K562 (cell line): ENCODE results near the gene SYNM. TPM values are rescaled to one million over a fixed set of nuclear protein-coding genes. Genes with fewer than 3 reads are reported as not detected.

Experiments used
- ATAC-seq: fragments of 200-7000 bp; cut with Tn5 transposase; 3 replicates; pipeline ENCODE4 v1.9.1; 2020; ENCODE audit warnings: moderate library complexity
- BruUV-seq: library from RNA; stranded (reverse); fragments of 400-500 nt; replicated peaks from 2 replicates; lab custom pipeline; 2021; lab: Mats Ljungman, UMichigan
- CTCF ChIA-PET: fragments of 300-600 bp; formaldehyde crosslinking; extraction: SDS; loops from one replicate; lab custom pipeline; 2021; ENCODE audit warnings: low intra/inter-chr PET ratio; lab: Yijun Ruan, JAX
- POLR2A ChIA-PET: fragments of 300-600, 350-650 bp; sonication (Branson Sonifier 250); formaldehyde crosslinking; extraction: SDS; loops from one replicate; lab custom pipeline; 2021; ENCODE audit warnings: antibody characterized with exemption, inconsistent platforms; lab: Yijun Ruan, JAX
- DNase-seq, 4 experiments: peaks; one replicate each; pipeline versions ENCODE4 v3.0.0 to v3.0.0-alpha.2; 2011 to 2018; ENCODE audit warnings: low spot score in 3 of 4, mixed read lengths in 3 of 4; ENCODE audit errors: extremely low read depth in 1 of 4
- FAIRE-seq: peaks from 2 replicates; lab custom pipeline; 2011; peaks lifted over from hg19 to GRCh38; lab: Jason Lieb, UNC
- H2AFZ ChIP-seq: 2 replicates; pipeline ENCODE4 v1.6.0; 2011; ENCODE audit warnings: low read depth, low read length, control low read depth, inconsistent platforms
- H3K27ac ChIP-seq: fragments of 200-600 bp; 3 replicates; pipeline ENCODE4 v1.8.0; 2011; ENCODE audit warnings: low read depth, mild to moderate bottlenecking, control low read depth, inconsistent platforms, low read length, moderate library complexity, mixed read lengths; ENCODE audit errors: extremely low read depth
- H3K27me3 ChIP-seq, 2 experiments: fragments of 300-600 bp in 1 of 2; 2 replicates in 1 of 2; 3 replicates in 1 of 2; pipeline versions ENCODE4 v1.6.0 to v1.8.0; 2011; ENCODE audit warnings: inconsistent platforms in 2 of 2, low read length in 2 of 2, mild to moderate bottlenecking in 1 of 2, mixed read lengths in 1 of 2, moderate library complexity in 1 of 2; ENCODE audit not compliant: control insufficient read depth in 2 of 2, insufficient read depth in 2 of 2
- H3K36me3 ChIP-seq: fragments of 300-600 bp; 3 replicates; pipeline ENCODE4 v1.8.0; 2011; ENCODE audit warnings: mild to moderate bottlenecking, low read length, inconsistent platforms; ENCODE audit not compliant: control insufficient read depth, insufficient read depth
- H3K4me1 ChIP-seq, 2 experiments: fragments of 200-600 bp in 1 of 2; replicated peaks in 1 of 2; 2 replicates in 1 of 2; 3 replicates in 1 of 2; pipeline versions ENCODE4 v1.5.1 to v1.8.0; 2011; ENCODE audit warnings: inconsistent platforms in 2 of 2, low read length in 2 of 2, mild to moderate bottlenecking in 1 of 2, mixed read lengths in 1 of 2, moderate library complexity in 1 of 2; ENCODE audit not compliant: control insufficient read depth in 2 of 2, insufficient read depth in 2 of 2
- H3K4me2 ChIP-seq: 2 replicates; pipeline ENCODE4 v1.6.1; 2011; ENCODE audit warnings: low read length, control low read depth, inconsistent platforms, mixed read lengths; ENCODE audit not compliant: insufficient read depth
- H3K4me3 ChIP-seq: fragments of 200-600 bp; sonication (generic), shearing (Covaris generic); 2 replicates; pipeline ENCODE4 v1.5.1; 2016; ENCODE audit warnings: control low read depth, inconsistent platforms
- H3K79me2 ChIP-seq: fragments of 200-600 bp; 3 replicates; pipeline ENCODE4 v1.8.0; 2011; ENCODE audit warnings: low read length, inconsistent platforms; ENCODE audit not compliant: control insufficient read depth, insufficient read depth
- H3K9ac ChIP-seq, 2 experiments: 2 replicates each; pipeline versions ENCODE4 v1.6.0 to v1.6.1; 2011; ENCODE audit warnings: low read depth in 2 of 2, low read length in 2 of 2, control low read depth in 1 of 2, inconsistent platforms in 1 of 2, mild to moderate bottlenecking in 1 of 2, mixed read lengths in 1 of 2; ENCODE audit not compliant: insufficient read depth in 1 of 2
- H3K9me1 ChIP-seq: one replicate; pipeline ENCODE4 v1.6.0; 2011; ENCODE audit warnings: inconsistent platforms, mild to moderate bottlenecking, low read length, moderate library complexity; ENCODE audit not compliant: control insufficient read depth, insufficient read depth
- H3K9me3 ChIP-seq: replicated peaks from 2 replicates; pipeline ENCODE4 v1.5.1; 2011; ENCODE audit warnings: low read depth, low read length, inconsistent platforms; ENCODE audit not compliant: control insufficient read depth, insufficient read depth
- H4K20me1 ChIP-seq: replicated peaks from 2 replicates; pipeline ENCODE4 v1.6.1; 2011; ENCODE audit warnings: low read length, inconsistent platforms, mixed read lengths; ENCODE audit not compliant: control insufficient read depth, insufficient read depth
- CHD4 ChIP-seq: fragments of 200-600 bp; sonication (generic); IDR thresholded peaks from 3 replicates; pipeline ENCODE4 v1.6.1; 2012; ENCODE audit warnings: low read depth, mild to moderate bottlenecking, mixed read lengths, low read length, inconsistent platforms; ENCODE audit not compliant: insufficient read depth, insufficient replicate concordance, poor library complexity, severe bottlenecking
- CREBBP ChIP-seq: IDR thresholded peaks from one replicate; pipeline ENCODE4 v1.6.1; 2012; ENCODE audit warnings: low read depth, mild to moderate bottlenecking, control low read depth, inconsistent platforms, low read length
- ETS2 ChIP-seq: IDR thresholded peaks from 2 replicates; pipeline ENCODE4 v1.6.1; 2016; ENCODE audit warnings: borderline replicate concordance, missing genetic modification characterization, mild to moderate bottlenecking, moderate library complexity, missing compliant biosample characterization; ENCODE audit not compliant: poor library complexity, severe bottlenecking
- HCFC1 ChIP-seq: IDR thresholded peaks from 2 replicates; pipeline ENCODE4 v1.6.1; 2012; ENCODE audit warnings: low read depth, low read length, improper control_type of control experiment
- HDAC3 ChIP-seq: fragments of 450-650 bp; IDR thresholded peaks from 2 replicates; pipeline ENCODE4 v1.6.1; 2018; ENCODE audit warnings: borderline replicate concordance, mild to moderate bottlenecking, moderate library complexity; ENCODE audit not compliant: partially characterized antibody
- KAT7 ChIP-seq: sonication (generic); formaldehyde crosslinking; IDR thresholded peaks from 2 replicates; pipeline ENCODE4 v1.8.0; 2022; ENCODE audit warnings: missing genetic modification reagents, mild to moderate bottlenecking, borderline replicate concordance
- NKRF ChIP-seq: fragments of 450-650 bp; IDR thresholded peaks from 2 replicates; pipeline ENCODE4 v1.6.1; 2016; ENCODE audit warnings: borderline replicate concordance
- RUNX1 ChIP-seq: sonication (generic); IDR thresholded peaks from 2 replicates; pipeline ENCODE4 v1.6.1; 2016; ENCODE audit warnings: antibody characterized with exemption, low read depth
- SMAD2 ChIP-seq: fragments of 150-350 bp; IDR thresholded peaks from 2 replicates; pipeline ENCODE4 v1.6.1; 2014; ENCODE audit warnings: low read depth, mild to moderate bottlenecking, low read length
- SMARCA5 ChIP-seq: fragments of 450-650 bp; IDR thresholded peaks from 2 replicates; pipeline ENCODE4 v1.6.1; 2016
- SMC3 ChIP-seq: conservative IDR thresholded peaks from 2 replicates; pipeline ENCODE4 v1.6.1; 2011; ENCODE audit warnings: low read depth, low read length, improper control_type of control experiment; ENCODE audit not compliant: insufficient read depth
- ZNF239 ChIP-seq: fragments of 250-450 bp; sonication (Bioruptor Pico); IDR thresholded peaks from 2 replicates; pipeline ENCODE4 v1.4.0; 2020; ENCODE audit warnings: mild to moderate bottlenecking
- ZNF609 ChIP-seq: sonication (generic); formaldehyde crosslinking; IDR thresholded peaks from 2 replicates; pipeline ENCODE4 v1.8.1; 2023; ENCODE audit warnings: missing genetic modification reagents, mild to moderate bottlenecking, borderline replicate concordance
- WGBS: fragments of 100-300 bp; shearing (Covaris generic); methylation state at CpG from one replicate; pipeline ENCODE4 v1.1.6; 2016; ENCODE audit warnings: low coverage, mixed read lengths; ENCODE audit not compliant: insufficient coverage; ENCODE audit errors: missing lambda C conversion rate; 5-methylcytosine and 5-hydroxymethylcytosine counted together
- in situ Hi-C: fragments of 300-500 bp; cut with MboI; formaldehyde crosslinking; loops from 4 replicates; pipeline ENCODE4 v1.15.0; 2018; ENCODE audit warnings: inconsistent platforms, mixed read lengths
- intact Hi-C: fragments of 100-400 bp; cut with micrococcal nuclease; formaldehyde crosslinking; loops from 2 replicates; pipeline ENCODE4 v1.14.2; 2022
- polyA plus RNA-seq, 8 experiments: library from polyadenylated mRNA; depleted of rRNA in 4 of 8; stranded (reverse) in 5 of 8; unstranded in 3 of 8; fragments of >200 nt; fragmentation: Nextera tagmentation in 2 of 8; fragmentation: Illumina TruSeq in 1 of 8; extraction: Ambion mirVana in 2 of 8; extraction: Trizol in 1 of 8; gene quantifications; 2 replicates each; pipeline versions ENCODE4 v1.2.1 to v1.2.3, GENCODE V29; 2011 to 2014; ENCODE audit warnings: inconsistent platforms in 1 of 8, missing spikeins in 1 of 8
- total RNA-seq, 7 experiments: library from RNA; depleted of rRNA in 6 of 7; stranded (reverse); fragments of >200 nt in 6 of 7; fragmentation: Illumina TruSeq in 2 of 7; extraction: Trizol in 2 of 7; gene quantifications; 2 replicates each; pipeline versions ENCODE4 v1.2.1 to v1.2.3, GENCODE V29; 2011 to 2021; ENCODE audit warnings: low replicate concordance in 1 of 7

Gene SYNM
- total and polyA plus RNA-seq, 9 of the 15 experiments (the other 6 are each of a cell fraction or from before 2014, with no cell fraction given): 0.01 to 0.42 (median 0.13) TPM

- no peak for TF ChIP-seq ZNF609 (CRISPR knock-in tag)
Observed at GRCh38 chr15:99153026-99153535, 48.2 kb downstream of the SYNM start (continued).

GRCh38 chr15:99154271-99154670 lies 49.4 kb downstream of the SYNM start:
- H3K4me1 ChIP-seq: peaks cover 0 to 2% of the 10 kb centered on the region in 2 experiments; a peak in 2 of 5 replicates
- H3K27ac ChIP-seq: no peak overlapping the region
- no peaks in the 10 kb centered on the region for H3K27me3 ChIP-seq
- no peak for DNase-seq
- WGBS: 12% methylated on average over 2 of the region's 2 CpGs
- no peak for ATAC-seq
- H3K4me3 ChIP-seq: no peak overlapping the region
- in situ Hi-C loops (no loop called here), intact Hi-C loops (no loop called here)
- no peaks in the 10 kb centered on the region for H3K79me2 ChIP-seq
- no peaks in the 10 kb centered on the region for H3K9me1 ChIP-seq
- no peaks in the 10 kb centered on the region for H3K36me3 ChIP-seq
- no peak overlapping the region for H3K9ac ChIP-seq
- no peak for FAIRE-seq
- H3K9me3 ChIP-seq: no peaks in the 10 kb centered on the region
- no peaks in the 10 kb centered on the region for H4K20me1 ChIP-seq
- CTCF ChIA-PET: no interaction called here
- POLR2A ChIA-PET: no interaction called here
- H3K4me2 ChIP-seq: no peak overlapping the region
- no TSS peak for BruUV-seq
- no peak overlapping the region for H2AFZ ChIP-seq
- TF ChIP-seq HDAC3 (no peak), HCFC1 (no peak), SMARCA5 (no peak), CREBBP (no peak), ZNF239 (CRISPR knock-in tag) (no peak), KAT7 (CRISPR knock-in tag) (no peak), SMC3 (no peak), NKRF (no peak), SMAD2 (no peak), RUNX1 (no peak), CHD4 (no peak), ETS2 (tag) (no peak)
